ENCODE measurements around the gene MYZAP.
"Not testable (repeated sequence)": the region's sequence is repeated elsewhere in the genome, so short reads cannot be mapped to it uniquely, and the experiment has no call there.

MYZAP gene

GRCh38 chr15:57607570-57608000 lies 15.9 kb downstream of the MYZAP start:
- FAIRE-seq: no peak
- no peak for DNase-seq (ENCODE audit: insufficient read length, low spot score)
- TF ChIP-seq POLR2A (IDR thresholded peaks at IDR 0.05; ENCODE audit: low read depth, low read length): no peak
- no peak for TF ChIP-seq TAF1 (IDR thresholded peaks at IDR 0.05; ENCODE audit: low read depth, low read length)
- no peak for TF ChIP-seq POLR2AphosphoS5 (IDR thresholded peaks at IDR 0.05; ENCODE audit: low read depth, low read length)
- TF ChIP-seq POU2F2 (IDR thresholded peaks at IDR 0.05; ENCODE audit: low read depth, low read length): no peak
- no peak for TF ChIP-seq SPI1 (IDR thresholded peaks at IDR 0.05; ENCODE audit: low read depth, low read length)
- no peak for TF ChIP-seq PAX5 (IDR thresholded peaks at IDR 0.05; ENCODE audit: insufficient read depth, low read length, severe bottlenecking)

- FAIRE-seq (no peak), DNase-seq (ENCODE audit: insufficient read length, low spot score) (no peak)
- TF ChIP-seq POLR2A (IDR thresholded peaks at IDR 0.05; ENCODE audit: low read depth, low read length): no peak
- TF ChIP-seq SPI1 (IDR thresholded peaks at IDR 0.05; ENCODE audit: low read depth, low read length): no peak
- no peak for TF ChIP-seq POLR2AphosphoS5 (IDR thresholded peaks at IDR 0.05; ENCODE audit: low read depth, low read length)
- no peak for TF ChIP-seq POU2F2 (IDR thresholded peaks at IDR 0.05; ENCODE audit: low read depth, low read length)
- TF ChIP-seq TAF1 (IDR thresholded peaks at IDR 0.05; ENCODE audit: low read depth, low read length): no peak
- TF ChIP-seq PAX5 (IDR thresholded peaks at IDR 0.05; ENCODE audit: insufficient read depth, low read length, severe bottlenecking): no peak
Observed at GRCh38 chr15:57609805-57610529, 18.3 kb downstream of the MYZAP start.

GRCh38 chr15:57611123-57611522 lies 19.4 kb downstream of the MYZAP start:
- no peak for FAIRE-seq
- TF ChIP-seq POLR2A (IDR thresholded peaks at IDR 0.05; ENCODE audit: low read depth, low read length): no peak
- TF ChIP-seq SPI1 (IDR thresholded peaks at IDR 0.05; ENCODE audit: low read depth, low read length): no peak
- no peak for TF ChIP-seq TAF1 (IDR thresholded peaks at IDR 0.05; ENCODE audit: low read depth, low read length)
- TF ChIP-seq PAX5 (IDR thresholded peaks at IDR 0.05; ENCODE audit: insufficient read depth, low read length, severe bottlenecking): no peak
- TF ChIP-seq POLR2AphosphoS5 (IDR thresholded peaks at IDR 0.05; ENCODE audit: low read depth, low read length): no peak
- TF ChIP-seq POU2F2 (IDR thresholded peaks at IDR 0.05; ENCODE audit: low read depth, low read length): no peak
- DNase-seq (ENCODE audit: insufficient read length, low spot score): no peak

GRCh38 chr15:57611938-57612337 lies 20.2 kb downstream of the MYZAP start:
- FAIRE-seq: no peak
- no peak for TF ChIP-seq POLR2A (IDR thresholded peaks at IDR 0.05; ENCODE audit: low read depth, low read length)
- no peak for TF ChIP-seq SPI1 (IDR thresholded peaks at IDR 0.05; ENCODE audit: low read depth, low read length)
- TF ChIP-seq PAX5 (IDR thresholded peaks at IDR 0.05; ENCODE audit: insufficient read depth, low read length, severe bottlenecking): no peak
- no peak for TF ChIP-seq TAF1 (IDR thresholded peaks at IDR 0.05; ENCODE audit: low read depth, low read length)
- no peak for TF ChIP-seq POLR2AphosphoS5 (IDR thresholded peaks at IDR 0.05; ENCODE audit: low read depth, low read length)
- no peak for TF ChIP-seq POU2F2 (IDR thresholded peaks at IDR 0.05; ENCODE audit: low read depth, low read length)
- no peak for DNase-seq (ENCODE audit: insufficient read length, low spot score)

GRCh38 chr15:57614241-57614640 lies 22.5 kb downstream of the MYZAP start:
- no peak for FAIRE-seq
- no peak for DNase-seq (ENCODE audit: insufficient read length, low spot score)
- TF ChIP-seq SPI1 (IDR thresholded peaks at IDR 0.05; ENCODE audit: low read depth, low read length) (no peak), POLR2A (IDR thresholded peaks at IDR 0.05; ENCODE audit: low read depth, low read length) (no peak), PAX5 (IDR thresholded peaks at IDR 0.05; ENCODE audit: insufficient read depth, low read length, severe bottlenecking) (no peak), POU2F2 (IDR thresholded peaks at IDR 0.05; ENCODE audit: low read depth, low read length) (no peak), TAF1 (IDR thresholded peaks at IDR 0.05; ENCODE audit: low read depth, low read length) (no peak)

GRCh38 chr15:57615951-57616496 lies 24.3 kb downstream of the MYZAP start:
- not testable (repeated sequence) for FAIRE-seq; DNase-seq (ENCODE audit: insufficient read length, low spot score)

- DNase-seq (ENCODE audit: insufficient read length, low spot score) (no peak), FAIRE-seq (no peak)
- TF ChIP-seq PAX5 (IDR thresholded peaks at IDR 0.05; ENCODE audit: insufficient read depth, low read length, severe bottlenecking) (no peak), SPI1 (IDR thresholded peaks at IDR 0.05; ENCODE audit: low read depth, low read length) (no peak), TAF1 (IDR thresholded peaks at IDR 0.05; ENCODE audit: low read depth, low read length) (no peak), POLR2AphosphoS5 (IDR thresholded peaks at IDR 0.05; ENCODE audit: low read depth, low read length) (no peak), POU2F2 (IDR thresholded peaks at IDR 0.05; ENCODE audit: low read depth, low read length) (no peak), POLR2A (IDR thresholded peaks at IDR 0.05; ENCODE audit: low read depth, low read length) (no peak)
Observed at GRCh38 chr15:57618325-57618724, 26.6 kb downstream of the MYZAP start.

- no peak for TF ChIP-seq SPI1 (IDR thresholded peaks at IDR 0.05; ENCODE audit: low read depth, low read length)
- TF ChIP-seq POLR2A (IDR thresholded peaks at IDR 0.05; ENCODE audit: low read depth, low read length): no peak
- TF ChIP-seq PAX5 (IDR thresholded peaks at IDR 0.05; ENCODE audit: insufficient read depth, low read length, severe bottlenecking): no peak
- TF ChIP-seq TAF1 (IDR thresholded peaks at IDR 0.05; ENCODE audit: low read depth, low read length): no peak
- no peak for TF ChIP-seq POLR2AphosphoS5 (IDR thresholded peaks at IDR 0.05; ENCODE audit: low read depth, low read length)
- TF ChIP-seq POU2F2 (IDR thresholded peaks at IDR 0.05; ENCODE audit: low read depth, low read length): no peak
- no peak for DNase-seq (ENCODE audit: insufficient read length, low spot score)
- FAIRE-seq: no peak
Observed at GRCh38 chr15:57619746-57620145, 28.0 kb downstream of the MYZAP start.

- DNase-seq (ENCODE audit: insufficient read length, low spot score) (no peak), FAIRE-seq (no peak)
- TF ChIP-seq POU2F2 (IDR thresholded peaks at IDR 0.05; ENCODE audit: low read depth, low read length) (no peak), PAX5 (IDR thresholded peaks at IDR 0.05; ENCODE audit: insufficient read depth, low read length, severe bottlenecking) (no peak), SPI1 (IDR thresholded peaks at IDR 0.05; ENCODE audit: low read depth, low read length) (no peak), POLR2AphosphoS5 (IDR thresholded peaks at IDR 0.05; ENCODE audit: low read depth, low read length) (no peak), POLR2A (IDR thresholded peaks at IDR 0.05; ENCODE audit: low read depth, low read length) (no peak), TAF1 (IDR thresholded peaks at IDR 0.05; ENCODE audit: low read depth, low read length) (no peak)
Observed at GRCh38 chr15:57624730-57625129, 33.0 kb downstream of the MYZAP start.

All from GM12891 (cell line).